H1 (cell line): ENCODE data around the gene ISOC2. TPM values are rescaled to one million over a fixed set of nuclear protein-coding genes. Genes with fewer than 3 reads are reported as not detected.

Experiments
- ASH2L ChIP-seq: fragments of 200-600, 300-600 bp; sonication (generic); IDR thresholded peaks from one replicate; pipeline ENCODE4 v1.7.1; 2017; ENCODE audit warnings: low read length
- ATF2 ChIP-seq: IDR thresholded peaks from 2 replicates; pipeline ENCODE4 v1.6.1; 2012; ENCODE audit warnings: low read length, inconsistent platforms
- ATF3 ChIP-seq: IDR thresholded peaks from 2 replicates; pipeline ENCODE4 v1.6.1; 2011; ENCODE audit warnings: low read depth, mild to moderate bottlenecking, low read length; ENCODE audit not compliant: insufficient read depth
- BACH1 ChIP-seq: IDR thresholded peaks from 2 replicates; pipeline ENCODE4 v1.6.1; 2012; ENCODE audit warnings: low read length, improper control_type of control experiment
- CBX8 ChIP-seq: fragments of 300-800, 300-1000 bp; sonication (generic); IDR thresholded peaks from 2 replicates; pipeline ENCODE4 v1.7.1; 2016; ENCODE audit warnings: low read depth, low read length, borderline replicate concordance
- CEBPB ChIP-seq: IDR thresholded peaks from 2 replicates; pipeline ENCODE4 v1.6.1; 2012; ENCODE audit warnings: low read depth, low read length
- CHD7 ChIP-seq: fragments of 300-600 bp; sonication (generic); IDR thresholded peaks from 2 replicates; pipeline ENCODE4 v1.7.1; 2012; ENCODE audit warnings: low read length, moderate library complexity, mild to moderate bottlenecking, inconsistent platforms; ENCODE audit not compliant: insufficient replicate concordance
- CREB1 ChIP-seq: IDR thresholded peaks from 2 replicates; pipeline ENCODE4 v1.6.1; 2012; ENCODE audit warnings: inconsistent platforms
- EGR1 ChIP-seq: IDR thresholded peaks from 2 replicates; pipeline ENCODE4 v1.6.1; 2011; ENCODE audit warnings: low read depth, low read length, borderline replicate concordance
- JUN ChIP-seq: IDR thresholded peaks from 2 replicates; pipeline ENCODE4 v1.6.1; 2011; ENCODE audit warnings: low read depth, mild to moderate bottlenecking, improper control_type of control experiment, low read length
- RXRA ChIP-seq: IDR thresholded peaks from 2 replicates; pipeline ENCODE4 v1.6.1; 2011; ENCODE audit warnings: low read depth, mild to moderate bottlenecking, low read length, moderate library complexity; ENCODE audit not compliant: insufficient read depth
- polyA plus RNA-seq, 7 experiments: library from polyadenylated mRNA; depleted of rRNA in 3 of 7; stranded (reverse) in 5 of 7; unstranded in 2 of 7; fragments of >200 nt in 5 of 7; fragments of 200-250 nt in 2 of 7; gene quantifications; 1 replicate in 5 of 7; 2 replicates in 1 of 7; 4 replicates in 1 of 7; pipeline versions ENCODE4 v1.2.1 to v1.2.3, GENCODE V29; 2011 to 2013; ENCODE audit warnings: missing spikeins in 2 of 7, mixed read lengths in 2 of 7
- total RNA-seq: library from RNA; stranded (reverse); fragmentation: NEBNext Ultra II Directional; extraction: Animal tissue kit (Norgen Biotek cat#: 25700); gene quantifications from 2 replicates; pipeline ENCODE4 v1.2.1, GENCODE V29; 2021

The ISOC2 gene
- total and polyA plus RNA-seq, 2 of the 8 experiments (the other 6 are each of a cell fraction or from before 2014, with no cell fraction given) = 96.9 to 152 TPM

- no peak for TF ChIP-seq CHD7
- TF ChIP-seq ATF2 = no peak
- no peak for TF ChIP-seq ATF3
- no peak for TF ChIP-seq CREB1
- no peak for TF ChIP-seq EGR1
- no peak for TF ChIP-seq ASH2L
- no peak for TF ChIP-seq CEBPB
- no peak for TF ChIP-seq BACH1
- TF ChIP-seq RXRA = no peak
- no peak for TF ChIP-seq CBX8
- TF ChIP-seq JUN = no peak
These were observed 36.3 kb upstream of the ISOC2 start (continued) for GRCh38 chr19:55497763-55498162.
